ENCODE data around the gene STXBP1. TPM values are rescaled to one million over a fixed set of nuclear protein-coding genes. Genes with fewer than 3 reads are reported as not detected.
A peak's percentile ranks its signal among the peaks of the same experiment; 100 is the strongest.

STXBP1 gene
- total and polyA plus RNA-seq, 2 experiments from 2014 or later = 48.6 to 50.4 TPM

DNA sequence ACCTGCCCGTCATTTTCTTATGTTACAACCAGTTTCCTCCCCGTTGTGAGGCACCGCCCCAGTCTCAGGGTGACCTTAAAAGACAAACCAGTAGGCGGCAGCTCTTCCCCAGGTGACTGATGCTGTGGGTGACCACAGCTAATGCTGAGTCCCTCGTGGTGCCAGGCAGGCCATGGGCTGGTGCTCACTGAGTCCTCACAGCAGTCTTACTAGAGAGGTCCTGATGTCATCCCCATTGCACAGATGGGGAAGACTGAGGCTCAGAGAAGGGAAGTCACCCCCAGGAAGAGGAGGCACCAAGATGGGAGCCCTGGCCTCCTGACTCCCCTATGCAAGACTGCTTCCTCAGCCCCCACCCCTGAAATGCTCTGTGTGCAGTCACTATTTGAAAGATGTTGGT, 95.7 kb downstream of the STXBP1 start:
- Histone ChIP-seq H3K27ac (ENCODE audit: low read depth) (no peak overlapping the region), H3K4me2 (no peak overlapping the region), H3K4me1 (ENCODE audit: insufficient read depth) (peaks cover 15% of the 10 kb centered on the region), H3F3A (replicated peaks; ENCODE audit: low read depth) (0 out of 2 replicates have a peak, but pooled peaks cover 9% of the 10 kb centered on the region), H3K9me2 (ENCODE audit: insufficient read depth) (no peaks in the 10 kb centered on the region), H3K4me3 (no peak overlapping the region), H3K27me3 (ENCODE audit: insufficient read depth) (no peaks in the 10 kb centered on the region), H4K20me1 (replicated peaks; ENCODE audit: insufficient read depth) (no peaks in the 10 kb centered on the region), H3K36me3 (ENCODE audit: insufficient read depth) (no peaks in the 10 kb centered on the region), H2AFZ (no peak overlapping the region), H3K79me2 (replicated peaks; ENCODE audit: insufficient read depth) (no peaks in the 10 kb centered on the region)
- DNase-seq (ENCODE audit: low spot score) = peak; percentile 68
- peaks cover 31% of the 10 kb centered on the region for H3K4me1 Mint-ChIP-seq
- H3K36me3 Mint-ChIP-seq (ENCODE audit: low read depth) = no peaks in the 10 kb centered on the region; the same call in 2 of the 3 replicates
- ATAC-seq = peak; percentile 16
- peaks cover 4% of the 10 kb centered on the region; the same call in 2 of the 3 replicates for H3K9me3 Mint-ChIP-seq
- H3K27me3 Mint-ChIP-seq (ENCODE audit: insufficient read depth, low read depth, poor library complexity) = peaks cover 9% of the 10 kb centered on the region
- peak overlapping the region; percentile 33; the same call in 1 of the 3 replicates for H3K4me3 Mint-ChIP-seq
- no peak overlapping the region for H3K27ac Mint-ChIP-seq
- TF ChIP-seq, protein P1, sequence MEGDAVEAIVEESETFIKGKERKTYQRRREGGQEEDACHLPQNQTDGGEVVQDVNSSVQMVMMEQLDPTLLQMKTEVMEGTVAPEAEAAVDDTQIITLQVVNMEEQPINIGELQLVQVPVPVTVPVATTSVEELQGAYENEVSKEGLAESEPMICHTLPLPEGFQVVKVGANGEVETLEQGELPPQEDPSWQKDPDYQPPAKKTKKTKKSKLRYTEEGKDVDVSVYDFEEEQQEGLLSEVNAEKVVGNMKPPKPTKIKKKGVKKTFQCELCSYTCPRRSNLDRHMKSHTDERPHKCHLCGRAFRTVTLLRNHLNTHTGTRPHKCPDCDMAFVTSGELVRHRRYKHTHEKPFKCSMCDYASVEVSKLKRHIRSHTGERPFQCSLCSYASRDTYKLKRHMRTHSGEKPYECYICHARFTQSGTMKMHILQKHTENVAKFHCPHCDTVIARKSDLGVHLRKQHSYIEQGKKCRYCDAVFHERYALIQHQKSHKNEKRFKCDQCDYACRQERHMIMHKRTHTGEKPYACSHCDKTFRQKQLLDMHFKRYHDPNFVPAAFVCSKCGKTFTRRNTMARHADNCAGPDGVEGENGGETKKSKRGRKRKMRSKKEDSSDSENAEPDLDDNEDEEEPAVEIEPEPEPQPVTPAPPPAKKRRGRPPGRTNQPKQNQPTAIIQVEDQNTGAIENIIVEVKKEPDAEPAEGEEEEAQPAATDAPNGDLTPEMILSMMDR (conservative IDR thresholded peaks at IDR 0.05; ENCODE audit: low read depth in 2 of 2) = peak; percentile 44 to 69
- no peak for TF ChIP-seq EZH2 (IDR thresholded peaks at IDR 0.05; ENCODE audit: low read depth, unreplicated experiment)

DNA sequence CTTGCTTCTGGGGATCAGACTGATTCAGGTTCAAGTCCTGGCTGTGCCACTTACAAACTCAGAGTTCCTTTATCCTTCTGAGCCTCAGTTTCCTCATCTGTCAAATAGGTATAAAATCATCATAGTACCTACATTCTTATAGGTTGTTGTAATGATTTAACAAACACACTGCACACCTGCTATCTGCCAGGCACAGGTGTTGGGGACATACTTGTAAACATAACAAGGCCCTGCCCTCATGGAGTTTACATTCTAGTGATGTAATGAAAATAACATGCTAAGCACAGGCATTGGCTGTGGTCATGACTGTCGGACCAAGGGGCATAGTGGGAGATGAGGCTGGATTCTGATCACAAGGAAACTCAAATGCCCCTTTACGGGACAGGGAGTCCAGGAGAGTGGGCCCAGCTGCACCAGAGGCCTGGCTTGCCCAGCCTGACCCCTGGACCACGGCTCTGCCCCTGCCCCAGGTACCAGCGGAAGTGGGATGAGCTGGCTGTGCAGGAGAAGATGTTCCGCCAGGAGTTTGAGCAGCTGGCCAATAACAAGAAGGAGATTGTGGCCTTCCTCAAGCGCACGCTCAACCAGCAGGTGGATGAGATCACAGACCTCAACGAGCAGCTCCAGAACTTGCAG, 97.0 kb downstream of the STXBP1 start:
- no peak overlapping the region for H3K27ac ChIP-seq (ENCODE audit: low read depth)
- Mint-ChIP-seq H3K27me3 (ENCODE audit: insufficient read depth, low read depth, poor library complexity) (peaks cover 11% of the 10 kb centered on the region), H3K9me3 (peaks cover 4% of the 10 kb centered on the region; the same call in 2 of the 3 replicates), H3K27ac (no peak overlapping the region), H3K36me3 (ENCODE audit: low read depth) (no peaks in the 10 kb centered on the region; the same call in 2 of the 3 replicates), H3K4me3 (no peak overlapping the region), H3K4me1 (peaks cover 31% of the 10 kb centered on the region)
- no peak for ATAC-seq
- H3F3A ChIP-seq (replicated peaks; ENCODE audit: low read depth) = 0 out of 2 replicates have a peak, but pooled peaks cover 9% of the 10 kb centered on the region
- DNase-seq (ENCODE audit: low spot score) = no peak
- no peak overlapping the region for H3K4me3 ChIP-seq
- no peaks in the 10 kb centered on the region for H4K20me1 ChIP-seq (replicated peaks; ENCODE audit: insufficient read depth)
- no peaks in the 10 kb centered on the region for H3K79me2 ChIP-seq (replicated peaks; ENCODE audit: insufficient read depth)
- H3K4me1 ChIP-seq (ENCODE audit: insufficient read depth) = peaks cover 15% of the 10 kb centered on the region
- no peaks in the 10 kb centered on the region for H3K36me3 ChIP-seq (ENCODE audit: insufficient read depth)
- H3K4me2 ChIP-seq = no peak overlapping the region
- no peak overlapping the region for H2AFZ ChIP-seq
- H3K9me2 ChIP-seq (ENCODE audit: insufficient read depth) = no peaks in the 10 kb centered on the region
- no peaks in the 10 kb centered on the region for H3K27me3 ChIP-seq (ENCODE audit: insufficient read depth)
- TF ChIP-seq ZNF462 (CRISPR knock-in tag; IDR thresholded peaks at IDR 0.05) = no peak
- TF ChIP-seq CREB1 (CRISPR knock-in tag; IDR thresholded peaks at IDR 0.05; ENCODE audit: low read depth) = no peak
- no peak for TF ChIP-seq EZH2phosphoT487 (IDR thresholded peaks at IDR 0.05; ENCODE audit: unreplicated experiment)
- TF ChIP-seq, protein P2, sequence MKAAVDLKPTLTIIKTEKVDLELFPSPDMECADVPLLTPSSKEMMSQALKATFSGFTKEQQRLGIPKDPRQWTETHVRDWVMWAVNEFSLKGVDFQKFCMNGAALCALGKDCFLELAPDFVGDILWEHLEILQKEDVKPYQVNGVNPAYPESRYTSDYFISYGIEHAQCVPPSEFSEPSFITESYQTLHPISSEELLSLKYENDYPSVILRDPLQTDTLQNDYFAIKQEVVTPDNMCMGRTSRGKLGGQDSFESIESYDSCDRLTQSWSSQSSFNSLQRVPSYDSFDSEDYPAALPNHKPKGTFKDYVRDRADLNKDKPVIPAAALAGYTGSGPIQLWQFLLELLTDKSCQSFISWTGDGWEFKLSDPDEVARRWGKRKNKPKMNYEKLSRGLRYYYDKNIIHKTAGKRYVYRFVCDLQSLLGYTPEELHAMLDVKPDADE (IDR thresholded peaks at IDR 0.05) = no peak
- TF ChIP-seq NANOG (IDR thresholded peaks at IDR 0.05; ENCODE audit: borderline replicate concordance) = no peak
- TF ChIP-seq STAT1 (IDR thresholded peaks at IDR 0.05; ENCODE audit: unreplicated experiment) = no peak
- no peak for TF ChIP-seq POLR2AphosphoS5 (IDR thresholded peaks at IDR 0.05; ENCODE audit: low read depth)
- TF ChIP-seq ZNF331 (CRISPR knock-in tag; IDR thresholded peaks at IDR 0.05; ENCODE audit: low read depth) = no peak
- no peak for TF ChIP-seq EZH2 (IDR thresholded peaks at IDR 0.05; ENCODE audit: low read depth, unreplicated experiment)

Data from GM23338 (cell line).